D721Med (cell line): ENCODE measurements around the gene BPIFB6.

Experiments used
- DNase-seq: peaks from one replicate; pipeline ENCODE4 v3.0.0; 2011; ENCODE audit warnings: low spot score; ENCODE audit not compliant: insufficient read length
- FAIRE-seq: peaks from 2 replicates; lab custom pipeline; 2011; peaks lifted over from hg19 to GRCh38; lab: Jason Lieb, UNC
- TF ChIP-seq, protein P1 (sequence below): IDR thresholded peaks from 2 replicates; pipeline ENCODE4 v1.5.1; 2012; ENCODE audit warnings: mild to moderate bottlenecking, control low read depth; ENCODE audit not compliant: insufficient read depth; ENCODE audit errors: missing control alignments

Gene BPIFB6

DNA sequence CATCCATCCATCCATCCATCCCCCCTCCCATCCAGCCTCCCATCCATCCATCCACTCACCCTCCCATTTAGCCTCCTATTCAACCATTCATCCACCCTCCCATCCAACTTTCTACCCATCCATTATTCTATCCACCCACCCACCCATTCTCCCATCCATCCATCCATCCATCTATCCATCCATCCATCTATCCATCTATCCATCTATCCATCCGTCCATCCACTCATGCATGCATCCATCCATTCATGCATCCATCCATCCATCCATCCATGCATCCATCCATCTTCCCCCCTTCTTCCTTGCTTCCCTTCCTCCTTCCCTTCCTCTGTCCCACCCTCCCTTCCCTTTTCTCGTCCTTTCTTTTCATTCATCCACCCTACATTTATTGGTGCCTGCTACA, 43.2 kb downstream of the BPIFB6 start:
- TF ChIP-seq, protein P1, sequence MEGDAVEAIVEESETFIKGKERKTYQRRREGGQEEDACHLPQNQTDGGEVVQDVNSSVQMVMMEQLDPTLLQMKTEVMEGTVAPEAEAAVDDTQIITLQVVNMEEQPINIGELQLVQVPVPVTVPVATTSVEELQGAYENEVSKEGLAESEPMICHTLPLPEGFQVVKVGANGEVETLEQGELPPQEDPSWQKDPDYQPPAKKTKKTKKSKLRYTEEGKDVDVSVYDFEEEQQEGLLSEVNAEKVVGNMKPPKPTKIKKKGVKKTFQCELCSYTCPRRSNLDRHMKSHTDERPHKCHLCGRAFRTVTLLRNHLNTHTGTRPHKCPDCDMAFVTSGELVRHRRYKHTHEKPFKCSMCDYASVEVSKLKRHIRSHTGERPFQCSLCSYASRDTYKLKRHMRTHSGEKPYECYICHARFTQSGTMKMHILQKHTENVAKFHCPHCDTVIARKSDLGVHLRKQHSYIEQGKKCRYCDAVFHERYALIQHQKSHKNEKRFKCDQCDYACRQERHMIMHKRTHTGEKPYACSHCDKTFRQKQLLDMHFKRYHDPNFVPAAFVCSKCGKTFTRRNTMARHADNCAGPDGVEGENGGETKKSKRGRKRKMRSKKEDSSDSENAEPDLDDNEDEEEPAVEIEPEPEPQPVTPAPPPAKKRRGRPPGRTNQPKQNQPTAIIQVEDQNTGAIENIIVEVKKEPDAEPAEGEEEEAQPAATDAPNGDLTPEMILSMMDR = no peak
- no peak for DNase-seq
- no peak for FAIRE-seq

DNA sequence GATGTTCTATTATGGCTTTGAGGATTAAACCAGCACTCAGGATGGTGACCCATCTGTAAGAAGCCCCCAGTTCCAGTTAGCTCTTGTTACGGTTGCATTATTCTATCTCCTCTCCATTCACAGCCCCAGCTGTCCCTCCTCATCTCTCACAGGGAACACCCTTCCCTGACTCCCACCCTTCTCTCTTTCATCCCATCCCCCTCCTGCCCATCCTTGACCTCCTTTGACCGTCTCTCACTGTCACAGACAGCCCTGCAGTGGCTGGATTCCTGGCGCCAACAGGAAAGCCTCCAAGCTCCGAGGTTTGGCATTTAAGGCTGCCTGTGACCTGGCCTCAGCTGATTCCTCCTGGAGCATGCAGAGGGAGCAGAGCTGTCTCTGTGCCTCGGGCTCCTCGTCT, 43.8 kb downstream of the BPIFB6 start:
- FAIRE-seq (no peak), DNase-seq (no peak)
- TF ChIP-seq, protein P1 = no peak

DNA sequence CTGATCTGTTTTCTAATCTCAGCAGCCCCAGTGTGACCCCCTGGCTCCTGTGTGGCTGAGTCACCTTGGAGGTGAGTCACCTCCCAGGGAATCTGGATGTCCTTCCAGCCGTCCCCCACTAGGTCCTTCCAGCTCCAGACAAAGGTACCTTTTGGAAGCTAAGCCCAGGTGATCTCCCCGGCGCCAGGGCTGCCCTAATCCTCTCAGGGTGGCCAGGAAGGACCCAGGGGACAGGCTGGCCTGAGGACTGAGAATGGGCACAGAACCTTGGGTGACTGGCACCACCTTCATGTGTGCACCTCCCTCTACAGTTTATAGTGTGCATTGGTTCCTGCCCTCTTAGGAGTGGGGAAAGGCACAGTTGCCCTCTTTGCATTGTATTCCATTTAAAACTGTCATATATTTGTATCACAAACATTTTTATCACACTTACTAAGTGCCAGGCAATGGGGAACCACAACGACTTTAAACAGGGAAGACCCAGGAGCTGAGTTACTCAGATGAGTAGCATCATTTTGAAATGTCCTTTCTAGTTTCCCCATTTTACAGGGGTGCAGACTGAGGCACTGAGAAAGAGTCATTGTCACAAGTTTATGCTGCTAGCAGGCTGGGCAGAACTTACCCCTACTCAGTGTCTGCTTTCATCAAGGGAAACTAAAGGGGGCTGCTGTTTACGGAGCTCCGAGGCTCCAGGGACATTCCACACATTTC, 45.4 kb downstream of the BPIFB6 start:
- FAIRE-seq (no peak), DNase-seq (no peak)
- TF ChIP-seq, protein P1 = peak; percentile 30

DNA sequence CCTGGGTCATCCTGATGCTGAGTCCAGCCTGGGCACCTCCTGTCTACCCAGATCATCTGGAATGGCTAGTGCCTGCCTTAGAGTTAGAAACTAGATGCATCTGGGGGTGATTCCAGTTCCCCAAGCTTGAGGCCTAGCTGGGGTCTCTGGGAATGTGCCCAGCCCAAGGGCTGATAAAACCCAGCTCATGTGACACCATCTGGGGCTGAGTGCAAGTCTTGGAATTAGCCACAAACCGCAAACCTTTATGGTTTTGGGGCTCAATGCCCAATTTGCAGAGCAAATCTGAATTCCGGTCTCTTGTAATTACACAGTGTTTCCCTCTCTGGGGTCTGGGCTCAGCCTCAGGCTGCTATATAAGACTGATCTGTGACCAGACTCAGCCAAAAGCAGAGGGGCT, 47.8 kb downstream of the BPIFB6 start, which contains the start of gene BPIFB4:
TSS of gene BPIFB4 (plus strand) at position 385 of the 400 bp plus-strand sequence. CDS start 1,884 bp downstream, outside the sequence.
- no peak for DNase-seq
- TF ChIP-seq, protein P1 = no peak
- no peak for FAIRE-seq

DNA sequence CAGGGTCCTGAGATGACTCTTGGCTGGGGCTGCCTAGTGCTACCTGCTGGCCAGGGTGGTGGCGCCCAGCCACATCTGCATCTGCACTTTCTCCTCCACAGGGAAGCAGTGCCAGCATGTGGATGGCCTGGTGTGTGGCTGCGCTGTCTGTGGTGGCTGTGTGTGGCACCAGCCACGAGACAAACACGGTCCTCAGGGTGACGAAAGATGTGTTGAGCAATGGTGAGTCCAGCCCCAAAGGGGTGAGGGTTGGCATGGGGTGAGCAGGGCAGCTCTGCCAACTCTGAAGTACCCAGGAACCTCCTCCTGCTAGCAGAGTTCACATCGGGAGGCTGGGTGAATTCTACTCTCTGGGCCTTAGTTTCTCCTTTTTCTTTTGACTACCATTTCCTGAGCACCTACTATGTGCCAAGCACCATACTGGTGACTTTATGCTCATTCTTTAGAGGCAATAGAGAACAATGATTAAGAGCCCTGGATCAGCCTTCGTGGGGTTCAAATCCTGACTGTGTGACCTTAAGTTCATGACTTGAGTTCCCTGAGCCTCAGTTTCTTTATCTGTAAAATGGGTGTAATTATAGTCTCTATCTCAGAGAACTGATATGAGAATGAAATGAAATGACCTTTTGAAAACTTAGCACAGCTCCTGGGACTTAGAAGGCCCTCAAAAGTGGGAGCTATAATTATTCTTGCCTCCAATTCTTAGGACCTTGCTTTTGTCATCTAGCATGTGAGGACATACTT, 50.1 kb downstream of the BPIFB6 start:
- no peak for DNase-seq
- no peak for FAIRE-seq
- TF ChIP-seq, protein P1 = no peak

DNA sequence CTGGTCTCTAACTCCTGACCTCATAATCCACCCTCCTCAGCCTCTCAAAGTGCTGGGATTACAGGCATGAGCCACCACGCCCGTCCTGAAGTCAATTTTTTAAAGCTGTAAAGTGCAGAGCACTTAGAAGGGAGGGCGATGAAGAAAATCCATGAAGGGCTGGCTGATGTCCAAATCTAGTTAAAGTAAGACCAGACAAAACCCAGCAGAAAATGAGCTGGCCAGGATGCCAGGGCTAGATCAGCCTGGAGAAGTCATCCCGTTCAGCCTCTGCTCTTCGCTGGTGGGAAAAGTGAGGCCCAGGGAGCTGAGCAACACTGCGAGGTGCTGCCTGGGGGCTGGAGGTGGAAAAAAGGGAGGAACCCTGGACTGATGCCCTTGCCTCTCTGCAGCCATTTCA, 51.1 kb downstream of the BPIFB6 start:
- FAIRE-seq (no peak), DNase-seq (no peak)
- TF ChIP-seq, protein P1 = no peak
